IPS-15b (cell line): ENCODE measurements around the gene ERVH48-1.
"Not testable (repeated sequence)": the region's sequence is repeated elsewhere in the genome, so short reads cannot be mapped to it uniquely, and the experiment has no call there.

Experiments used
- H3K27me3 ChIP-seq: one replicate; pipeline ENCODE4 v1.6.1; 2013; ENCODE audit warnings: low read length; ENCODE audit not compliant: control insufficient read depth, insufficient read depth
- H3K36me3 ChIP-seq: one replicate; pipeline ENCODE4 v1.6.1; 2013; ENCODE audit warnings: low read length; ENCODE audit not compliant: control insufficient read depth, insufficient read depth
- H3K4me1 ChIP-seq: one replicate; pipeline ENCODE4 v1.6.1; 2013; ENCODE audit warnings: mild to moderate bottlenecking, low read length; ENCODE audit not compliant: control insufficient read depth, insufficient read depth
- H3K4me3 ChIP-seq: one replicate; pipeline ENCODE4 v1.5.1; 2013; ENCODE audit warnings: low read depth, low read length
- H3K9ac ChIP-seq: one replicate; pipeline ENCODE4 v1.6.1; 2013; ENCODE audit warnings: low read depth, mild to moderate bottlenecking, low read length
- H3K9me3 ChIP-seq: one replicate; pipeline ENCODE4 v1.6.1; 2013; ENCODE audit warnings: mild to moderate bottlenecking, low read length; ENCODE audit not compliant: control insufficient read depth, insufficient read depth

ERVH48-1 gene

DNA sequence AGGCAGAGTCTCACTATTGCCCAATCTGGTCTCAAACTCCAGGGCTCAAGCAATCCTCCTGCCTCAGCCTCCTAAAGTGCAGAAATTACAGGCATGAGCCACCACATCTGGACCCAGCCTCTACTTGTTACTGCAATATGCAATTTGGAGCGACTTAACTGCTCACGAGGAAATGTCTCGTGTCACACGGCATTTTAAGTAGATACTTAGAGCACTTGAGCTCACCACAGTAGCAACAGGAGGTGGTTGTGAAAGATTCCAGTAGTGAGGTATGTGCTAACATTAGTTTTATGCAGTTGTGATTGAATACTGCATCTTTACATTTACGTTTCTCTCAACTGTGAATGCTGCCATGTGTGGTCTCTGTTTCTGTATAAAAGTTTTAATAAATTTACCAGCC is 38.1 kb downstream of the ERVH48-1 start:
- no peaks in the 10 kb centered on the region for H3K27me3 ChIP-seq
- no peak overlapping the region for H3K9ac ChIP-seq
- no peak overlapping the region for H3K4me3 ChIP-seq
- H3K9me3 ChIP-seq = no peaks in the 10 kb centered on the region
- H3K4me1 ChIP-seq = no peaks in the 10 kb centered on the region
- H3K36me3 ChIP-seq = no peaks in the 10 kb centered on the region

DNA sequence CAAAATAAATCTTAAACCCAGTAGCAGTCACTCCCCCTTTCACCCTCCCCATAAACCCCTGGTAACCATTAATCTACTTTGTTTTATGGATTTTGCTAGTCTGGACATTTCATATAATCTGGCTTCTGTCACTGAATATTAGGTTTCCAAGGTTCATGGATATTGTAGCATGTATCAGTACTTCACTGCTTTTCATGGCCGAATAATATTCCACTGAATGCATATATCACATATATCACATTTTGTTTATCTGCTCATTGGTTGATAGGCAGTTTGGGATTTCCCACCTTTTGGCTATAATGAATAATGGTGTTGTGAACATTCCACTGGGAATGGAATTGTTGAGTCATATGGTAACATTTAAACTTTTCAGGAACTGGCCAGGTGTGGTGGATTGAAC is 41.5 kb downstream of the ERVH48-1 start:
- Histone ChIP-seq H3K4me1 (no peaks in the 10 kb centered on the region), H3K9ac (no peak overlapping the region), H3K9me3 (no peaks in the 10 kb centered on the region), H3K27me3 (no peaks in the 10 kb centered on the region), H3K36me3 (no peaks in the 10 kb centered on the region), H3K4me3 (no peak overlapping the region)

DNA sequence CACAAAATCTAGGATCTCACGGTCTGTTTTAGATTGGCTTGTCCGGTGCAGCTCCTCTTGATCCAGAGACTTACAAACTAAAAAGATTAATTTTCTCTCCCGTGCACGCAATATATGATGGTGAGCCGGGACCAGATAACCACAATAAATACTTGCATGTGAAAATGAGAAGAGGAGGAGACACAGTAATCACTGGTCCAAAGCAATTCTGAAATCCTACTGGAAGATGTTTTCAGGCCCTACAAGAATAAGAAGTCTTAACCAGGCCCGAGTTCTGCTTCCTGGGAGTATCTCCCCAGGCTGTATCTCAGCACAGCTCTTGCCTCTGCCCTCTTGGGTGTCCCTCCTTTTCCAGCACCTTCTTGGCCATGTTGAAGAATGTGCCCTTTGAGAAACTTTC is 45.1 kb downstream of the ERVH48-1 start:
- Histone ChIP-seq H3K4me1 (no peaks in the 10 kb centered on the region), H3K4me3 (peak overlapping the region; percentile 98), H3K9me3 (no peaks in the 10 kb centered on the region), H3K27me3 (no peaks in the 10 kb centered on the region), H3K36me3 (peaks cover 3% of the 10 kb centered on the region), H3K9ac (peak overlapping the region; percentile 99)

DNA sequence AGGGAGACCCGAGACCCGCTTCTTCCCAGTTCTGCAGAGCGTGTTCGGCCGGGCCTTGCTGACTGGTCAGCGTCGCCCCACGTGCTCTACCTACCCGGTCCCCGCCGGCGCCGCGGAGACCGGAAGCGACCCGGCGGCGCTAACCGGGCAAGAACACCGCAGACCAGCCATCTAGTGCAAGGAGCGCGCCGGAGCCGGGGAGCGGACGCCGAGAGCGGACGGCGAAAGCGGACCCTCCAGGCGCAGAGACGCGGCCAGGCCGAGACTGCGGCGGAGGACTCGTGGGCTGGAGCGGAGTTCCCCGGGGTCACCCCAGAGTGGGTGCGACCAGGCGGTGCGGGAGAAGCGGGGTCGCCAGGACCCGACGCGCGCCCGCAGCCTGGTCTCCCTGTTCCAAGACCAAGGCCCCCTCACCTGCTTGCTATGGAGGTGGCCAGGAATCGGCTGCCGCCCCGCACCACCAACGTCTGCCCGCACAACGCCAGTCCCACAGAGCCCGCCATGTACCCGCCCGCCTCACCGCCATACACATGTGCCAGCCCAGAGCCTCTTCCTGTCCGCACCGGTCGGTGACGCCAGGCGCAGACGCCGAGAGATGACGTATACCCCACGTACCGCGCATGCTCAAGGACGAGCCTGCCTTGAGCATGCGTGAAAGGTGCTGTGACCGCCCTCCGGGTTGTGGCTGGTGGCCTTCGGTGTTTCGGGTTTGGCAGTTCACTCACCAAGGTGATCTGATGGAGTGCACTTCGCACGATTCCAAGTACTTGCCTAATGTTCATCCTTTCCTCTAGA is 46.2 kb downstream of the ERVH48-1 start, which contains the start of gene WDR4:
Gene WDR4 (minus strand): TSS at position 547 of the 795 bp plus-strand sequence. CDS start 44 bp downstream, at position 503.
- H3K36me3 ChIP-seq = peaks cover 11% of the 10 kb centered on the region
- H3K9me3 ChIP-seq = no peaks in the 10 kb centered on the region
- H3K4me1 ChIP-seq = no peaks in the 10 kb centered on the region
- peak within 1 kb of the TSS; percentile 98 for H3K4me3 ChIP-seq
- H3K9ac ChIP-seq = peak within 1 kb of the TSS; percentile 99
- no peaks in the 10 kb centered on the region for H3K27me3 ChIP-seq

- H3K27me3 ChIP-seq = no peaks in the 10 kb centered on the region
- H3K4me1 ChIP-seq = no peaks in the 10 kb centered on the region
- peak overlapping the region; percentile 98 for H3K4me3 ChIP-seq
- H3K36me3 ChIP-seq = peaks cover 13% of the 10 kb centered on the region
- H3K9ac ChIP-seq = peak overlapping the region; percentile 99
- H3K9me3 ChIP-seq = no peaks in the 10 kb centered on the region
These were observed 46.8 kb downstream of the ERVH48-1 start for GRCh38 chr21:42878678-42878992.

GRCh38 chr21:42875811-42876210 is 49.6 kb downstream of the ERVH48-1 start:
- not testable (repeated sequence) for H3K9ac ChIP-seq, H3K9me3 ChIP-seq, H3K4me3 ChIP-seq, H3K27me3 ChIP-seq, H3K4me1 ChIP-seq
- H3K36me3 ChIP-seq = peaks cover 37% of the 10 kb centered on the region

DNA sequence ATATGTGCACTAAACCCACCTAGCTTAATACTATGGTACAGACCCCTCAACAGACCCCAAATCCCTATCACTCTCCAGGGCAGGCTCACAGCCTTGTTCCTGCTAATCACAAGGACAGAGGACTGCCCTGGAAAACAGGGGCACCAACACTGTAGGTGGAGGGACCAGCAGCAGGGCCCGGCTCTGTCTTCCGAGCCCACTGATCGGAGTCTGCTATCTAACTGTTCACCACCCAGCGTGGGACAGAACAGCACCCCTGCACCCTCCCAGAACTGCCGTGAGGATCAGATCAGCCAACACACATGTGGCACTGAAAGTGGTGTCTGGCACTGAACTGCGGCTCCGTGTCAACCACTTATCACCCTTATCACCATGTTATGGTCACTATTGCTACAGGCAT is 52.3 kb downstream of the ERVH48-1 start:
- Histone ChIP-seq H3K4me3 (no peak overlapping the region), H3K27me3 (no peaks in the 10 kb centered on the region), H3K9ac (no peak overlapping the region), H3K9me3 (no peaks in the 10 kb centered on the region), H3K4me1 (no peaks in the 10 kb centered on the region), H3K36me3 (peaks cover 48% of the 10 kb centered on the region)

GRCh38 chr21:42868196-42868595 is 57.2 kb downstream of the ERVH48-1 start:
- H3K9me3 ChIP-seq = no peaks in the 10 kb centered on the region
- H3K27me3 ChIP-seq = no peaks in the 10 kb centered on the region
- no peak overlapping the region for H3K9ac ChIP-seq
- H3K4me1 ChIP-seq = no peaks in the 10 kb centered on the region
- no peak overlapping the region for H3K4me3 ChIP-seq
- peaks cover 58% of the 10 kb centered on the region for H3K36me3 ChIP-seq
